ENCODE results near the gene MAP2K6. TPM values are rescaled to one million over a fixed set of nuclear protein-coding genes. Genes with fewer than 3 reads are reported as not detected.

Gene MAP2K6
- total RNA-seq, 8 experiments from 2014 or later = 6.1 to 22.5 (median 15.1) TPM

- ATAC-seq (replicated peaks in 6 of 8) = peak in 1 of 8 experiments; percentile 13
- WGBS, 10 experiments = 47 to 93% (median 82%) methylated on average over 1 to 4 of the region's 4 CpGs; no CpG with 5 or more reads in 2 of the 10 experiments
- H3K4me1 ChIP-seq (replicated peaks in 1 of 2) = peaks cover 10 to 18% of the 10 kb centered on the region in 2 donors
- in situ Hi-C loops (cut with MboI; ENCODE audit: low pct_unique_long_range_greater_than_20kb in 2 of 9, low sequenced_read_pairs in 9 of 9, unreplicated experiment in 9 of 9) = no loop called here
- no peak overlapping the region for H3K4me3 ChIP-seq
- H3K27ac ChIP-seq = no peak overlapping the region
Measured at GRCh38 chr17:69411766-69412165, 2.7 kb upstream of the MAP2K6 start.

DNA sequence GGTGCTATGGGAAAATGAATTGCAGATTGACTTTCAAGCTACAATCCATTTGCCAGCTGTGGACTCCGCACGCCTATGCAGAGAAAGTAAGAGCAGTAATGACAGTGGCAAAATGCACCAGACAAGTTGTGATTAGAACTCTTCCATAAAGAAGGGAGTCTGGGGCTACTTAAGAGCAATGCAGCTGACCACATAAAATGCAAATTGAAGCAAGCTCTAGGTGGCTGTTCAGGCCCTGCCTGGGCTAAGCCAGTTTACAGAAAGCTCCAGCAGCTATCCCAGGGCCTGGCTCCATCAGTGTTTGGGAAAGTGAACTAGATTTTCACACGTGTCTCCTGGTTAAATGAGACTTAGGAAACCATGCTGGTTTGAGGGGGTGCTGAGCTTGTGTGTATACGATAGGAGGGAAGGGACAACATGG lies 2.2 kb upstream of the MAP2K6 start:
- peak; percentile 6 to 83 (median 62) for ATAC-seq (replicated peaks in 6 of 8)
- Histone ChIP-seq H3K4me1 (replicated peaks in 1 of 2) (peaks cover 15 to 23% of the 10 kb centered on the region in 2 donors), H3K4me3 (no peak overlapping the region), H3K27ac (peak overlapping the region in 1 of 2 donors; percentile 27)
- WGBS, 10 experiments = 0 to 83% (median 22%) methylated on average over 1 to 4 of the region's 4 CpGs; no CpG with 5 or more reads in 1 of the 10 experiments
- in situ Hi-C loops (cut with MboI; ENCODE audit: low pct_unique_long_range_greater_than_20kb in 2 of 9, low sequenced_read_pairs in 9 of 9, unreplicated experiment in 9 of 9) = no loop called here

GRCh38 chr17:69415431-69415830 lies 934 bp downstream of the MAP2K6 start:
- Histone ChIP-seq H3K4me3 (peak overlapping the region; percentile 42 to 63 (median 55)), H3K27ac (no peak overlapping the region), H3K4me1 (replicated peaks in 1 of 2) (peaks cover 19 to 30% of the 10 kb centered on the region in 2 donors)
- ATAC-seq (replicated peaks in 6 of 8) = no peak
- 0 to 51% (median 5%) methylated on average over 3 to 6 of the region's 6 CpGs; no CpG with 5 or more reads in 1 of the 10 experiments for WGBS, 10 experiments
- in situ Hi-C loops (cut with MboI; ENCODE audit: low pct_unique_long_range_greater_than_20kb in 2 of 9, low sequenced_read_pairs in 9 of 9, unreplicated experiment in 9 of 9) = no loop called here

GRCh38 chr17:69417545-69418483 lies 3.3 kb downstream of the MAP2K6 start:
- peak; percentile 18 to 90 (median 47) for ATAC-seq (replicated peaks in 6 of 8)
- in situ Hi-C loops (cut with MboI; ENCODE audit: low pct_unique_long_range_greater_than_20kb in 2 of 9, low sequenced_read_pairs in 9 of 9, unreplicated experiment in 9 of 9) = no loop called here
- H3K4me1 ChIP-seq (replicated peaks in 1 of 2) = peaks cover 13 to 23% of the 10 kb centered on the region in 2 donors
- WGBS, 10 experiments = 0 to 37% (median 7%) methylated on average over 2 to 5 of the region's 5 CpGs
- peak overlapping the region; percentile 7 to 63 (median 17) for H3K4me3 ChIP-seq
- no peak overlapping the region for H3K27ac ChIP-seq

DNA sequence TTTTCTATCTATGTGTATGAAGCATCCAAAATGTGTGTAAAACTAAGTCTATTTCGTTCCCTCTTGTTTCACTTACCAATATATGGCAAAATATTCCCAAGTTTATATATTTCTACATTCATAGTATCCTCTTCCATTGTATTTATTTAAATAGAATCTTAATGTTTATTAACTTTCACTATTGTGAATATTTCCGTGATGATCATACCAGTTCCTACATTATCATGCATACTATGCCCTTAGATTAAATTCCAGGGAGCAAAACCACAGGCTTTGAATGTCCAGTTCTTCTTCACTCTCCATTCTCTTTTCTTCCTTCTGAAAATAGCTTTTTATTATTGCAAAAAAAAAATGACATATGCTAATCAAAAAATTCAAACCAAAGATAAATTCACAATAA lies 4.0 kb downstream of the MAP2K6 start:
- peak overlapping the region in 2 of 5 donors; percentile 55 to 63 for H3K4me3 ChIP-seq
- in situ Hi-C loops (cut with MboI; ENCODE audit: low pct_unique_long_range_greater_than_20kb in 2 of 9, low sequenced_read_pairs in 9 of 9, unreplicated experiment in 9 of 9) = no loop called here
- H3K27ac ChIP-seq = no peak overlapping the region
- H3K4me1 ChIP-seq (replicated peaks in 1 of 2) = peaks cover 13 to 23% of the 10 kb centered on the region in 2 donors
- WGBS, 10 experiments = 27 to 100% (median 68%) methylated on average over 1 to 2 of the region's 2 CpGs
- ATAC-seq (replicated peaks in 6 of 8) = no peak

DNA sequence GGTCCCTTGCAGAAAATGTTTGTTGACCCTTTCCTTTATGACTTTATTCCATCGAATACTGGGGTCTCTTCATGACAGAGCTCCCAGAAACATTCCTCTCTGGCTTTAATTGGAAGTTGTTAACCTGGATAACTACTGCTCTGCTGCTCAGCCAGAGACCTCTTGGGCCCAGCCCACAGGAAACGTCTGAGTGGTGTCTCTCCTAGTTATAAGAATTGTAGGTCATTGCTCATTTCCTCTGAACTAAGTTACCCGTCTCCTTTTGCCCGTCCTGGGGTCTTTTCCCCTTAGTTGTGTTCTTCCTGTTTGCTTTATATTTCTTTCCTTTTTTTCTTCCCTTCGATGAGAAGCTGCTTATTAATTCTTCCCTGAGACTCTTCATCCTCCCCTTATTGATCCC lies 9.0 kb downstream of the MAP2K6 start:
- in situ Hi-C loops (cut with MboI; ENCODE audit: low pct_unique_long_range_greater_than_20kb in 2 of 9, low sequenced_read_pairs in 9 of 9, unreplicated experiment in 9 of 9) = no loop called here
- ATAC-seq (replicated peaks in 6 of 8) = no peak
- WGBS, 10 experiments = 19 to 92% (median 84%) methylated on average over 1 to 5 of the region's 5 CpGs

DNA sequence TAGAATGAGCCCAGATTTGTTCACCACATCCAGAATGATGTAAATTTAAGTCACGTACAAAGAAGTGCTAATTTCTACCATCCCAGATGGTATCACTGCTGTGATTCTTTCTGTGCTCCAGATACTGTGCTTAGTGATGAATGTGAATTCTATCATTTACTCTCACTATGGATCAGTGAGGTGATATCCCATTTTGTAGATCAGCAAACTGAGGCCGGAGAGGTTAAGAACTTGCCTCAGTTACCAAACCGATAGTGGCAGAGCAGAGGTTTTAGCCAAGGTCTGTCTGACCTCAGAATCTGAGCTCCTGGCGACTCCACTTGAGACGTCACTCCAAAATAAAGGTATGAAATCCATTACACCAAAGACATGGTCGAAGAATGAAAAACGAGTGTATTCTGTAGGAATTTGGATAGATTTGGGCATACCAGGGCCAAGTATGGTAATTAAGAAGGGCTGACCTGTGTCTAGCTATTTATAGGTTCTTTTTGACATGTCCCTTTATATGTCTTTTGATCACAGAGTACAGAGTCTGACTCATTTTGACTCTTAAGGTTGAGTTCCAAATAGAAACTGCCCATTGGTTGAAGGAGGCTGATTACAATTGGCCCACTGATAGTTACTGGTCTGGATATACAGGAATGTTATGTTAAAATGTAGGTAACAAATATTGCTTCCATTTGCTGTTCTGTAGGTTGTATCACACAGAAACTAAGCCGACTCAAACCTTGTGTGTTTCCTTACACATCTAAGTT lies 10.0 kb downstream of the MAP2K6 start:
- Histone ChIP-seq H3K4me1 (replicated peaks in 1 of 2) (peaks cover 3 to 4% of the 10 kb centered on the region in 2 donors), H3K27ac (no peak overlapping the region), H3K4me3 (no peak overlapping the region)
- in situ Hi-C loops (cut with MboI; ENCODE audit: low pct_unique_long_range_greater_than_20kb in 2 of 9, low sequenced_read_pairs in 9 of 9, unreplicated experiment in 9 of 9) = no loop called here
- ATAC-seq (replicated peaks in 6 of 8) = no peak
- 67 to 100% (median 87%) methylated on average over 1 to 8 of the region's 8 CpGs; no CpG with 5 or more reads in 2 of the 10 experiments for WGBS, 10 experiments

More for the DNA sequence above, 9.0 kb downstream of the MAP2K6 start:
- Histone ChIP-seq H3K4me1 (replicated peaks in 1 of 2) (peaks cover 3 to 6% of the 10 kb centered on the region in 2 donors), H3K4me3 (no peak overlapping the region), H3K27ac (no peak overlapping the region)

- Histone ChIP-seq H3K27ac (no peak overlapping the region), H3K4me1 (replicated peaks in 1 of 2) (peaks cover 3 to 4% of the 10 kb centered on the region in 2 donors), H3K4me3 (no peak overlapping the region)
- in situ Hi-C loops (cut with MboI; ENCODE audit: low pct_unique_long_range_greater_than_20kb in 2 of 9, low sequenced_read_pairs in 9 of 9, unreplicated experiment in 9 of 9) = no loop called here
- 0 to 71% (median 20%) methylated on average over 1 to 3 of the region's 3 CpGs; no CpG with 5 or more reads in 1 of the 10 experiments for WGBS, 10 experiments
- no peak for ATAC-seq (replicated peaks in 6 of 8)
Measured at GRCh38 chr17:69425978-69426377, 11.5 kb downstream of the MAP2K6 start.

DNA sequence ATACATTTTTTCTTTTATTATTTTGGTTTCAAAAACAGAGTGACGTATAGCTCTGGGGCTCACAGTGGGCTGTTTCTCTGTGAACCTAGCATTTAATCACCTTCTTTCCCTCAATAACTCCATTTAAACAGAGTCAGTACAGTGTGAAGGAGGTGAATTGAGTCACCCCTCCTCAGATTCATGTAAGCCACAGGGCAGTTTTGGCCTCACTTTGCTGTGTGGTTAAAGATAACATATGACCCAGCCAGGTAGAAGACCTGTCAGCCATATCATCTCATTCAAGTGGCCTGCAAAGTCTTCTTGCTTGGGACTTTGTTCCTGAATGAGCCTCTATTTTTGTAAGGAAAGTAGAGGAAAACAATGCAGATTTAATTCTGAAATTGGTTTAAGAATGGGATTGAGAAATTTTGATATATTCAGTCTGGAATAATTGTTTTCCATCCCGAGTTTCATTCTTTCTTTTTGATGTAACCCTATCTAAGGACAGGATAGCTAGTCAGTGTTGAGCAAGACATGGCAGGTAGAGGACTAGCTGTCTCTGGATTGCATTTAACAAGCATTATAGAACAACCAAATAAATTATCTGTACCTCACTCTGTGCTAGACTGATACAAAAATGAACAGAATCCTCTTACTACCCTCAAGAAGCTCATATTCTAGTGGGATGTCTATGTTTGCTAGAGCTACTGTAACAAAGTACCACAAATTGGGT lies 13.1 kb downstream of the MAP2K6 start:
- H3K4me3 ChIP-seq = no peak overlapping the region
- 33 to 100% (median 94%) methylated on average over 1 to 2 of the region's 2 CpGs for WGBS, 10 experiments
- ATAC-seq (replicated peaks in 6 of 8) = no peak
- in situ Hi-C loops (cut with MboI; ENCODE audit: low pct_unique_long_range_greater_than_20kb in 2 of 9, low sequenced_read_pairs in 9 of 9, unreplicated experiment in 9 of 9) = no loop called here
- H3K4me1 ChIP-seq (replicated peaks in 1 of 2) = peaks cover 3 to 4% of the 10 kb centered on the region in 2 donors
- no peak overlapping the region for H3K27ac ChIP-seq

GRCh38 chr17:69428252-69428980 lies 13.9 kb downstream of the MAP2K6 start:
- Histone ChIP-seq H3K27ac (no peak overlapping the region), H3K4me1 (replicated peaks in 1 of 2) (peaks cover 3 to 4% of the 10 kb centered on the region in 2 donors), H3K4me3 (no peak overlapping the region)
- in situ Hi-C loops (cut with MboI; ENCODE audit: low pct_unique_long_range_greater_than_20kb in 2 of 9, low sequenced_read_pairs in 9 of 9, unreplicated experiment in 9 of 9) = no loop called here
- ATAC-seq (replicated peaks in 6 of 8) = peak in 2 of 8 experiments; percentile 46 to 64
- 55 to 96% (median 69%) methylated on average over 3 to 5 of the region's 6 CpGs; no CpG with 5 or more reads in 1 of the 10 experiments for WGBS, 10 experiments

- 50 to 100% (median 73%) methylated on average over 1 to 4 of the region's 4 CpGs; no CpG with 5 or more reads in 1 of the 10 experiments for WGBS, 10 experiments
Measured at GRCh38 chr17:69430488-69430887, 16.0 kb downstream of the MAP2K6 start.

GRCh38 chr17:69431835-69432234 lies 17.3 kb downstream of the MAP2K6 start:
- ATAC-seq (replicated peaks in 6 of 8) = peak in 5 of 8 experiments; percentile 40 to 93 (median 84)
- no peak overlapping the region for H3K4me3 ChIP-seq
- in situ Hi-C loops (cut with MboI; ENCODE audit: low pct_unique_long_range_greater_than_20kb in 2 of 9, low sequenced_read_pairs in 9 of 9, unreplicated experiment in 9 of 9) = no loop called here
- H3K4me1 ChIP-seq (replicated peaks in 1 of 2) = peaks cover 0 to 5% of the 10 kb centered on the region in 2 donors
- WGBS, 10 experiments = 57 to 97% (median 84%) methylated on average over 1 to 3 of the region's 3 CpGs; no CpG with 5 or more reads in 1 of the 10 experiments
- H3K27ac ChIP-seq = no peak overlapping the region

More at GRCh38 chr17:69430488-69430887, 16.0 kb downstream of the MAP2K6 start:
- in situ Hi-C loops (cut with MboI; ENCODE audit: low pct_unique_long_range_greater_than_20kb in 2 of 9, low sequenced_read_pairs in 9 of 9, unreplicated experiment in 9 of 9) = no loop called here
- Histone ChIP-seq H3K4me3 (no peak overlapping the region), H3K4me1 (replicated peaks in 1 of 2) (peaks cover 4 to 8% of the 10 kb centered on the region in 2 donors), H3K27ac (no peak overlapping the region)
- peak in 1 of 8 experiments; percentile 6 for ATAC-seq (replicated peaks in 6 of 8)
